OCI-LY1 (cell line): ENCODE measurements around the gene CYB5D1.

Source experiments
- CTCF ChIP-seq: fragments of 200-600 bp; sonication (generic), shearing (Covaris generic); IDR thresholded peaks from 2 replicates; pipeline ENCODE4 v1.5.1; 2017; ENCODE audit warnings: mild to moderate bottlenecking, antibody characterized with exemption, low read length, moderate library complexity, mixed read lengths
- EZH2 ChIP-seq: fragments of 200-600 bp; sonication (generic), shearing (Covaris generic); IDR thresholded peaks from 2 replicates; pipeline ENCODE4 v1.8.0; 2017; ENCODE audit warnings: borderline replicate concordance, mixed run types, mild to moderate bottlenecking, antibody characterized with exemption, low read length, moderate library complexity, mixed read lengths

DNA sequence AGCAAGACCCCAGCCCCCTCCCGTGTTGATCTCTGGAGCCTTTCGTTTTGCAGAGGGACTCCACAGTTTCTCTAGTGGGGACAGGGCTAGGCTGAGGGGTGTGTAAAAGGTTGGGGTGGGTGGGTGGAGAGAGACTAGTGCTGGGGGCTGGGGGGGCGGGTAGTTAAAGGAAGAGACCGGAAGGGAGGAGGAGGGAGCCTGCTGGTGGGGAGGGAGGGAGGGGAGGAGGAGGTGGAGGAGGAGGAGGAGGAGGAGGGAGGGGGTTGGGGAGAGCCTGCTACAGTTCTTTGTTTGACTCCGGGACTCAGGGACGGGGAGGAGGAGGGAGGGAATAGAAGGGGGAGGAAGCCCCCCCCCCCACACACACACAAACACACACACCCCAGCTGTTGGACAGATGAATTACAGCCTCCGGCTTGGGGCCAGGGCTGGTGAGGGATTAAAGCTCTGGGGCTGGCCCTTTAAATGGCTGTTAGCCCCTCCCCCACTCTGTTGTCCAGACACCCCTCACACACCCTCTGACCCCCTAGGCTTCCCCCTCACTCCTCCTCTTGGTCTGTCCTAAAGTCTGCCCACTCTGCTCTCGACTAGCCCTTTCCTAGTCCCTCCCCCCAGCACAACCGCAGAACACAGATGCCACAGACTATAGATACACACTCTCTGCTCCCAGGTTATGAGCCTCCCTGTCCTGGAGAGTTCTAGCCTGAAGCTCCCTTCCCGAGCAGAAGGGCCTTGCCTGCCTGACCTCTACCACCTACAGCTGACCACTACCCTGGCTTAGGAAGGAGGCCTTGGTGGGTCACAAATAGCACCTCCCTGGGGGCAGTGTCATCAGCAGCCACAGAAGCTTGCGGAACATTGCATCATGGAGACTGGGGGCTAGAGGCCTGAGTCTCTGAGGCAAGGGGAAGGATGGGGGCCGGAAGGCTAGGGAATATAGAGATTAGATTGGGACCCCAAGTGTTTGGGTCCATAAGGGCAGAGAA is 19.4 kb upstream of the CYB5D1 start:
- TF ChIP-seq CTCF: no peak
- no peak for TF ChIP-seq EZH2
